ENCODE measurements around the gene ELMO3.

The ELMO3 gene

GRCh38 chr16:67250045-67250327, 51.1 kb downstream of the ELMO3 start:
- no peak overlapping the region for H3K4me3 ChIP-seq (ENCODE audit: low read depth, low read length)
- TF ChIP-seq CTCF (IDR thresholded peaks at IDR 0.05; ENCODE audit: low read depth, low read length) = no peak

GRCh38 chr16:67252609-67253497, 53.9 kb downstream of the ELMO3 start:
- no peak overlapping the region for H3K4me3 ChIP-seq (ENCODE audit: low read depth, low read length)
- TF ChIP-seq CTCF (IDR thresholded peaks at IDR 0.05; ENCODE audit: low read depth, low read length) = no peak

Data from WI38 (cell line).